Astrocyte (in vitro differentiated cells and primary cell): ENCODE data around the gene EYS. TPM values are rescaled to one million over a fixed set of nuclear protein-coding genes. Genes with fewer than 3 reads are reported as not detected.

ENCODE experiments used
- DNase-seq: peaks from one replicate; pipeline ENCODE4 v3.0.0-alpha.2; 2010; ENCODE audit warnings: low read depth
- FAIRE-seq: peaks from 2 replicates; lab custom pipeline; 2011; peaks lifted over from hg19 to GRCh38; lab: Jason Lieb, UNC
- H2AFZ ChIP-seq: 2 replicates; pipeline ENCODE4 v1.6.0; 2012; ENCODE audit warnings: low read depth, low read length, inconsistent platforms
- H3K27ac ChIP-seq: 2 replicates; pipeline ENCODE4 v1.5.1; 2011; ENCODE audit warnings: low read depth, low read length, inconsistent platforms
- H3K27me3 ChIP-seq: 2 replicates; pipeline ENCODE4 v1.6.0; 2011; ENCODE audit warnings: low read length, inconsistent platforms; ENCODE audit not compliant: insufficient read depth
- H3K36me3 ChIP-seq: 2 replicates; pipeline ENCODE4 v1.5.1; 2011; ENCODE audit warnings: low read length, inconsistent platforms; ENCODE audit not compliant: insufficient read depth
- H3K4me1 ChIP-seq: 2 replicates; pipeline ENCODE4 v1.5.1; 2011; ENCODE audit warnings: low read length, inconsistent platforms; ENCODE audit not compliant: insufficient read depth
- H3K4me2 ChIP-seq: 2 replicates; pipeline ENCODE4 v1.6.0; 2012; ENCODE audit warnings: low read length, inconsistent platforms
- H3K4me3 ChIP-seq: 2 replicates; pipeline ENCODE4 v1.5.1; 2011; ENCODE audit warnings: low read depth, mild to moderate bottlenecking, low read length, inconsistent platforms; ENCODE audit not compliant: insufficient read depth
- H3K79me2 ChIP-seq: 2 replicates; pipeline ENCODE4 v1.6.0; 2012; ENCODE audit warnings: mild to moderate bottlenecking, low read length, inconsistent platforms; ENCODE audit not compliant: insufficient read depth
- H3K9ac ChIP-seq: 2 replicates; pipeline ENCODE4 v1.6.0; 2012; ENCODE audit warnings: mild to moderate bottlenecking, low read length, inconsistent platforms
- H3K9me3 ChIP-seq: 2 replicates; pipeline ENCODE4 v1.5.1; 2012; ENCODE audit warnings: low read depth, mild to moderate bottlenecking, low read length, inconsistent platforms; ENCODE audit not compliant: insufficient read depth
- H4K20me1 ChIP-seq: 2 replicates; pipeline ENCODE4 v1.6.0; 2012; ENCODE audit warnings: low read length, inconsistent platforms; ENCODE audit not compliant: insufficient read depth
- H3K27ac Mint-ChIP-seq: one replicate; pipeline ENCODE4 v1.8.0; 2021; ENCODE audit warnings: mild to moderate bottlenecking, mixed read lengths; ENCODE audit not compliant: unreplicated experiment
- H3K27me3 Mint-ChIP-seq: one replicate; pipeline ENCODE4 v1.8.0; 2021; ENCODE audit warnings: low read depth, mixed read lengths; ENCODE audit not compliant: unreplicated experiment
- H3K36me3 Mint-ChIP-seq: one replicate; pipeline ENCODE4 v1.8.0; 2021; ENCODE audit warnings: low read depth, mixed read lengths; ENCODE audit not compliant: unreplicated experiment
- H3K4me1 Mint-ChIP-seq: one replicate; pipeline ENCODE4 v1.8.0; 2021; ENCODE audit warnings: low read depth, mixed read lengths; ENCODE audit not compliant: unreplicated experiment
- H3K4me3 Mint-ChIP-seq: one replicate; pipeline ENCODE4 v1.8.0; 2021; ENCODE audit warnings: mild to moderate bottlenecking, moderate library complexity, mixed read lengths; ENCODE audit not compliant: unreplicated experiment
- H3K9me3 Mint-ChIP-seq: one replicate; pipeline ENCODE4 v1.8.0; 2021; ENCODE audit warnings: mild to moderate bottlenecking, mixed read lengths; ENCODE audit not compliant: unreplicated experiment
- CTCF ChIP-seq: IDR thresholded peaks from 2 replicates; pipeline ENCODE4 v1.5.1; 2011; ENCODE audit warnings: low read depth, mild to moderate bottlenecking, inconsistent platforms, low read length, moderate library complexity; ENCODE audit not compliant: insufficient read depth
- EZH2 ChIP-seq: IDR thresholded peaks from 2 replicates; pipeline ENCODE4 v1.6.1; 2012; ENCODE audit warnings: mild to moderate bottlenecking, low read length, inconsistent platforms; ENCODE audit not compliant: insufficient read depth
- total RNA-seq: library from RNA; stranded (reverse); gene quantifications from 2 replicates; pipeline ENCODE4 v1.2.1, GENCODE V29; 2021

Gene EYS
- total RNA-seq, 1 donor from 2014 or later = 0.16 TPM

- no peaks in the 10 kb centered on the region for H4K20me1 ChIP-seq
- FAIRE-seq (no peak), DNase-seq (no peak)
- H3K27ac ChIP-seq = no peak overlapping the region
- H3K4me3 Mint-ChIP-seq = no peak overlapping the region
- H3K4me1 ChIP-seq = no peaks in the 10 kb centered on the region
- no peak overlapping the region for H3K27ac Mint-ChIP-seq
- H3K36me3 Mint-ChIP-seq = no peaks in the 10 kb centered on the region
- H3K9ac ChIP-seq = no peak overlapping the region
- no peaks in the 10 kb centered on the region for H3K27me3 Mint-ChIP-seq
- H3K27me3 ChIP-seq = no peaks in the 10 kb centered on the region
- H3K4me2 ChIP-seq = no peak overlapping the region
- no peaks in the 10 kb centered on the region for H3K79me2 ChIP-seq
- H3K4me1 Mint-ChIP-seq = no peaks in the 10 kb centered on the region
- H2AFZ ChIP-seq = no peak overlapping the region
- H3K4me3 ChIP-seq = no peak overlapping the region
- H3K9me3 Mint-ChIP-seq = no peaks in the 10 kb centered on the region
- no peaks in the 10 kb centered on the region for H3K9me3 ChIP-seq
- no peak for TF ChIP-seq EZH2
- TF ChIP-seq CTCF = no peak
- H3K36me3 ChIP-seq = no peaks in the 10 kb centered on the region
Measured at GRCh38 chr6:64145658-64146057, 1561.4 kb downstream of the EYS start.

- H3K27ac Mint-ChIP-seq = no peak overlapping the region
- no peak overlapping the region for H3K4me3 Mint-ChIP-seq
- no peaks in the 10 kb centered on the region for H3K9me3 ChIP-seq
- no peaks in the 10 kb centered on the region for H3K4me1 ChIP-seq
- FAIRE-seq (no peak), DNase-seq (no peak)
- TF ChIP-seq EZH2 = no peak
- no peak for TF ChIP-seq CTCF
- no peak overlapping the region for H3K27ac ChIP-seq
- no peaks in the 10 kb centered on the region for H3K27me3 Mint-ChIP-seq
- no peaks in the 10 kb centered on the region for H3K36me3 ChIP-seq
- H4K20me1 ChIP-seq = no peaks in the 10 kb centered on the region
- no peaks in the 10 kb centered on the region for H3K79me2 ChIP-seq
- no peaks in the 10 kb centered on the region for H3K27me3 ChIP-seq
- H3K4me3 ChIP-seq = no peak overlapping the region
- H3K4me2 ChIP-seq = no peak overlapping the region
- H3K9ac ChIP-seq = no peak overlapping the region
- no peaks in the 10 kb centered on the region for H3K9me3 Mint-ChIP-seq
- H3K36me3 Mint-ChIP-seq = no peaks in the 10 kb centered on the region
- H3K4me1 Mint-ChIP-seq = no peaks in the 10 kb centered on the region
- no peak overlapping the region for H2AFZ ChIP-seq
Measured at GRCh38 chr6:64143101-64143500, 1563.9 kb downstream of the EYS start.

- no peaks in the 10 kb centered on the region for H3K9me3 ChIP-seq
- H3K9ac ChIP-seq = no peak overlapping the region
- H3K4me1 Mint-ChIP-seq = no peaks in the 10 kb centered on the region
- H3K27ac Mint-ChIP-seq = no peak overlapping the region
- DNase-seq = no peak
- no peaks in the 10 kb centered on the region for H3K36me3 Mint-ChIP-seq
- no peaks in the 10 kb centered on the region for H3K4me1 ChIP-seq
- H3K4me2 ChIP-seq = no peak overlapping the region
- H3K79me2 ChIP-seq = no peaks in the 10 kb centered on the region
- TF ChIP-seq EZH2 (no peak), CTCF (no peak)
- H2AFZ ChIP-seq = no peak overlapping the region
- H3K9me3 Mint-ChIP-seq = no peaks in the 10 kb centered on the region
- H3K27me3 Mint-ChIP-seq = no peaks in the 10 kb centered on the region
- no peak overlapping the region for H3K27ac ChIP-seq
- H3K4me3 Mint-ChIP-seq = no peak overlapping the region
- H4K20me1 ChIP-seq = no peaks in the 10 kb centered on the region
- no peaks in the 10 kb centered on the region for H3K36me3 ChIP-seq
- H3K27me3 ChIP-seq = no peaks in the 10 kb centered on the region
- no peak overlapping the region for H3K4me3 ChIP-seq
- FAIRE-seq = no peak
Measured at GRCh38 chr6:64141680-64142079, 1565.3 kb downstream of the EYS start.
